Esophagus muscularis mucosa (tissue), 3 donors: Measurements from ENCODE around the gene IGFBP2.

Experiments used
- CTCF ChIP-seq, 3 experiments: fragments of 200-600 bp in 2 of 3; fragments of 450-650 bp in 1 of 3; sonication (generic) in 2 of 3; IDR thresholded peaks; one replicate each; pipeline ENCODE4 v1.5.1; 2017 to 2019; ENCODE audit warnings: antibody characterized with exemption in 3 of 3, mild to moderate bottlenecking in 2 of 3, moderate library complexity in 1 of 3
- POLR2A ChIP-seq: fragments of 450-650 bp; IDR thresholded peaks from one replicate; pipeline ENCODE4 v1.6.1; 2017; ENCODE audit warnings: antibody characterized with exemption, moderate library complexity, mild to moderate bottlenecking, low read depth
- POLR2AphosphoS5 ChIP-seq, 2 donors: sonication (generic); formaldehyde crosslinking; IDR thresholded peaks; one replicate each; pipeline ENCODE4 v1.6.1; 2017; ENCODE audit warnings: antibody characterized with exemption in 2 of 2

GRCh38 chr2:216645636-216645950, 12.4 kb downstream of the IGFBP2 start:
- TF ChIP-seq POLR2AphosphoS5 (IDR thresholded peaks at IDR 0.05) (no peak), CTCF (IDR thresholded peaks at IDR 0.05) (no peak), POLR2A (no peak)
